Lower leg skin (tissue), 3 donors: ENCODE results near the gene PPP4R1.

ENCODE experiments used
- POLR2A ChIP-seq, 2 donors: fragments of 450-650 bp; IDR thresholded peaks; one replicate each; pipeline ENCODE4 v1.6.1; 2016 to 2017; ENCODE audit warnings: antibody characterized with exemption in 2 of 2, mild to moderate bottlenecking in 1 of 2, moderate library complexity in 1 of 2
- TF ChIP-seq, protein P1 (sequence below), 3 donors: fragments of 450-650 bp; IDR thresholded peaks; one replicate each; pipeline ENCODE4 v1.5.1; 2016; ENCODE audit warnings: antibody characterized with exemption in 3 of 3, mild to moderate bottlenecking in 3 of 3, moderate library complexity in 2 of 3

DNA sequence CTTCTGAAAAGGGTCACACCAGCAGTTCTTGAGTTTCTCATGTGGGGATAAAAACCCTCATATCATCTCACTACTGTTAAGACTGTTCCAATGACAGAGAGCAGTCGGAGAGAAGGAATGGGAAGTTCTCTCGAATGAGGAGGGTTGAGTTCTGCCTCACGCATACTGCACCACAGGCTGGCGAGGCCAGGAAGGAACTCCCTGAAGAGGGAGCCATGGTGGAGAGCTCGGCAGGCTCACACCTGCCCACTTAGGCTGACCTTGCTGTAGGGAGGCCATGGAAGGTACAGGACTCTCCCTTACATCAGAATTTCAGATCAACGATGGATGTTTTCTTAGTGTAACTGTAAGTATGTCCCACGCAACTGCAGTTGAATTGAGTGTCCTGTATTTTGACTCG is 74.4 kb downstream of the PPP4R1 start:
- TF ChIP-seq, protein P1, sequence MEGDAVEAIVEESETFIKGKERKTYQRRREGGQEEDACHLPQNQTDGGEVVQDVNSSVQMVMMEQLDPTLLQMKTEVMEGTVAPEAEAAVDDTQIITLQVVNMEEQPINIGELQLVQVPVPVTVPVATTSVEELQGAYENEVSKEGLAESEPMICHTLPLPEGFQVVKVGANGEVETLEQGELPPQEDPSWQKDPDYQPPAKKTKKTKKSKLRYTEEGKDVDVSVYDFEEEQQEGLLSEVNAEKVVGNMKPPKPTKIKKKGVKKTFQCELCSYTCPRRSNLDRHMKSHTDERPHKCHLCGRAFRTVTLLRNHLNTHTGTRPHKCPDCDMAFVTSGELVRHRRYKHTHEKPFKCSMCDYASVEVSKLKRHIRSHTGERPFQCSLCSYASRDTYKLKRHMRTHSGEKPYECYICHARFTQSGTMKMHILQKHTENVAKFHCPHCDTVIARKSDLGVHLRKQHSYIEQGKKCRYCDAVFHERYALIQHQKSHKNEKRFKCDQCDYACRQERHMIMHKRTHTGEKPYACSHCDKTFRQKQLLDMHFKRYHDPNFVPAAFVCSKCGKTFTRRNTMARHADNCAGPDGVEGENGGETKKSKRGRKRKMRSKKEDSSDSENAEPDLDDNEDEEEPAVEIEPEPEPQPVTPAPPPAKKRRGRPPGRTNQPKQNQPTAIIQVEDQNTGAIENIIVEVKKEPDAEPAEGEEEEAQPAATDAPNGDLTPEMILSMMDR (IDR thresholded peaks at IDR 0.05) = no peak
- no peak for TF ChIP-seq POLR2A (IDR thresholded peaks at IDR 0.05)
